Cardiac muscle cell (in vitro differentiated cells and primary cell): ENCODE results near the gene ARTN. TPM values are rescaled to one million over a fixed set of nuclear protein-coding genes. Genes with fewer than 3 reads are reported as not detected.

ENCODE experiments used
- DNase-seq, 2 donors: peaks; one replicate each; pipeline versions ENCODE4 v3.0.0 to v3.0.0-alpha.2; 2010 to 2017; ENCODE audit warnings: low read depth in 1 of 2, low spot score in 1 of 2
- H3K27ac ChIP-seq: fragments of 200-600 bp; sonication (generic); 2 replicates; pipeline ENCODE4 v1.5.1; 2016
- H3K27me3 ChIP-seq: fragments of 200-600 bp; sonication (generic); 2 replicates; pipeline ENCODE4 v1.6.0; 2016; ENCODE audit warnings: control low read depth
- H3K36me3 ChIP-seq: fragments of 200-600 bp; sonication (generic); 2 replicates; pipeline ENCODE4 v1.5.1; 2016; ENCODE audit warnings: control low read depth
- H3K4me1 ChIP-seq: fragments of 200-600 bp; sonication (generic); 2 replicates; pipeline ENCODE4 v1.8.1; 2017; ENCODE audit warnings: low read depth, mild to moderate bottlenecking, mixed run types
- H3K4me3 ChIP-seq: fragments of 200-600 bp; sonication (generic); 2 replicates; pipeline ENCODE4 v1.5.1; 2016; ENCODE audit warnings: mild to moderate bottlenecking
- H3K9me3 ChIP-seq: fragments of 200-600 bp; sonication (generic); 2 replicates; pipeline ENCODE4 v1.5.1; 2017; ENCODE audit warnings: low read depth, mild to moderate bottlenecking, control low read depth
- CTCF ChIP-seq: IDR thresholded peaks from 2 replicates; pipeline ENCODE4 v1.5.1; 2012; ENCODE audit warnings: low read depth, mild to moderate bottlenecking, low read length
- polyA plus RNA-seq: library from polyadenylated mRNA; unstranded; fragments of >200 nt; fragmentation: Nextera tagmentation; extraction: Ambion mirVana; gene quantifications from 2 replicates; pipeline ENCODE4 v1.2.1, GENCODE V29; 2016
- total RNA-seq: library from RNA; depleted of rRNA; stranded (reverse); fragments of >200 nt; gene quantifications from 2 replicates; pipeline ENCODE4 v1.2.3, GENCODE V29; 2016

The ARTN gene
- total and polyA plus RNA-seq, 2 experiments from 2014 or later = 26.2 to 50.5 TPM

- Histone ChIP-seq H3K4me3 (no peak overlapping the region), H3K27me3 (no peaks in the 10 kb centered on the region), H3K4me1 (peaks cover 7% of the 10 kb centered on the region), H3K9me3 (no peaks in the 10 kb centered on the region), H3K27ac (peak overlapping the region; percentile 25), H3K36me3 (no peaks in the 10 kb centered on the region)
- TF ChIP-seq CTCF = no peak
- no peak for DNase-seq
Observed at GRCh38 chr1:43913666-43914360, 19.8 kb upstream of the ARTN start.

GRCh38 chr1:43914576-43915525 lies 18.8 kb upstream of the ARTN start:
- no peaks in the 10 kb centered on the region for H3K9me3 ChIP-seq
- H3K27ac ChIP-seq = peak overlapping the region; percentile 25
- TF ChIP-seq CTCF = no peak
- peaks cover 7% of the 10 kb centered on the region for H3K4me1 ChIP-seq
- no peak for DNase-seq
- H3K4me3 ChIP-seq = no peak overlapping the region
- H3K36me3 ChIP-seq = no peaks in the 10 kb centered on the region
- H3K27me3 ChIP-seq = no peaks in the 10 kb centered on the region

- Histone ChIP-seq H3K36me3 (no peaks in the 10 kb centered on the region), H3K4me1 (peaks cover under 1% of the 10 kb centered on the region), H3K4me3 (no peak overlapping the region), H3K27me3 (no peaks in the 10 kb centered on the region), H3K9me3 (no peaks in the 10 kb centered on the region), H3K27ac (no peak overlapping the region)
- DNase-seq = no peak
- no peak for TF ChIP-seq CTCF
Observed at GRCh38 chr1:43919906-43920305, 13.7 kb upstream of the ARTN start.

GRCh38 chr1:43921022-43921421 lies 12.6 kb upstream of the ARTN start:
- Histone ChIP-seq H3K4me1 (no peaks in the 10 kb centered on the region), H3K4me3 (no peak overlapping the region), H3K27me3 (no peaks in the 10 kb centered on the region), H3K27ac (no peak overlapping the region), H3K36me3 (no peaks in the 10 kb centered on the region), H3K9me3 (no peaks in the 10 kb centered on the region)
- no peak for TF ChIP-seq CTCF
- no peak for DNase-seq

GRCh38 chr1:43924516-43924915 lies 9.1 kb upstream of the ARTN start:
- no peaks in the 10 kb centered on the region for H3K4me1 ChIP-seq
- no peaks in the 10 kb centered on the region for H3K9me3 ChIP-seq
- H3K27ac ChIP-seq = no peak overlapping the region
- TF ChIP-seq CTCF = no peak
- no peaks in the 10 kb centered on the region for H3K36me3 ChIP-seq
- H3K4me3 ChIP-seq = no peak overlapping the region
- no peak for DNase-seq
- no peaks in the 10 kb centered on the region for H3K27me3 ChIP-seq
